Measurements from ENCODE around the gene TNFAIP8L3. TPM values are rescaled to one million over a fixed set of nuclear protein-coding genes. Genes with fewer than 3 reads are reported as not detected.

The TNFAIP8L3 gene
- total and polyA plus RNA-seq, 8 donors: 0.58 to 12.5 (median 5.9) TPM; not detected in 1

DNA sequence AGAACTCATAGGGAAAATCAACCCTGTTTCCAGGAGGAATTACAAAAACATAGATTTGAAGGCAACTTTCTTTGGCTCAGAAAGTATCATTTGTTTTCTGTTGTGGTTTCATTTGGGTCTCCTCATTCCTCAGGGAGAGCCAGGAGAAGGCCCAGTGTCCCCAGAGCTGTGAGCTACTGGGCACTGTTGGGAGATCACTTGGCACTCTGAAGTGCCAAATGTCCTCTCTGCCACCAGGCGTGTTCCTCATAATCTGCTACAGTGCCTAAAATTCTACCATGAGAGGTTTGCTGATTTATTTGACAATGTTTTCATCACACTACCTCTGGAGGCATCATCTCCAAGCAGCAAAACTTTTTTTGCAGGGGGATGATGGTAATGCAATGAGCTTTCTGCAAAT, 17.4 kb upstream of the TNFAIP8L3 start:
- Histone ChIP-seq H3K9me3 (no peaks in the 10 kb centered on the region), H3K4me1 (no peaks in the 10 kb centered on the region), H3K27me3 (no peaks in the 10 kb centered on the region), H3K4me3 (no peak overlapping the region), H3K27ac (no peak overlapping the region), H3K36me3 (no peaks in the 10 kb centered on the region)
- intact Hi-C loops (cut with DNase I; ENCODE audit: low total_unique reads): no loop called here
- TF ChIP-seq EP300 (IDR thresholded peaks at IDR 0.05): no peak
- WGBS, 5 donors: 85 to 100% (median 91%) methylated on average over 1 of the region's 1 CpG
- DNase-seq: no peak

DNA sequence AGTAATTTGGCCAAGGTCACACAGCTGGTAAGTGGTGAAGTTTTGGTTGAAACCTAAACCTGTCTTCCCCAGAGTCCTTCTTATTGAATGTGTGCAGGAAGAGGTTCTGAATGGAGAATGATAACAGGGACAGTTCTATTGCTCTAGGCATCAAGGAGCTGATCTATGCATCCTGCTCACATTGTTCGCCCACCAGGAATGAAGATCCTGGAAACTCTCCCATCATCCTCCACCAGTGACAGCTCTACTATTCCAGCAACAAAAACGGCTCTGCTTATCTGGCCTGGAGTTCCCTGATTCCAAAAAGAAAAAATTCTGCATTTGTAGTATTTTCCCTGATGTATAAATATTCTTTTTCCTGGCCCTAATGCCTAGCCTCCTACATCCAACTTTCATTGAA, 16.4 kb upstream of the TNFAIP8L3 start:
- no peaks in the 10 kb centered on the region for H3K4me1 ChIP-seq
- H3K27ac ChIP-seq: no peak overlapping the region
- intact Hi-C loops (cut with DNase I; ENCODE audit: low total_unique reads): no loop called here
- WGBS, 5 donors: 63 to 88% (median 71%) methylated on average over 2 of the region's 2 CpGs
- H3K36me3 ChIP-seq: no peaks in the 10 kb centered on the region
- DNase-seq: no peak
- H3K4me3 ChIP-seq: no peak overlapping the region
- no peak for TF ChIP-seq POLR2A (IDR thresholded peaks at IDR 0.05)
- TF ChIP-seq POLR2AphosphoS5 (IDR thresholded peaks at IDR 0.05): no peak
- no peak for TF ChIP-seq EP300 (IDR thresholded peaks at IDR 0.05)
- TF ChIP-seq, protein P1, sequence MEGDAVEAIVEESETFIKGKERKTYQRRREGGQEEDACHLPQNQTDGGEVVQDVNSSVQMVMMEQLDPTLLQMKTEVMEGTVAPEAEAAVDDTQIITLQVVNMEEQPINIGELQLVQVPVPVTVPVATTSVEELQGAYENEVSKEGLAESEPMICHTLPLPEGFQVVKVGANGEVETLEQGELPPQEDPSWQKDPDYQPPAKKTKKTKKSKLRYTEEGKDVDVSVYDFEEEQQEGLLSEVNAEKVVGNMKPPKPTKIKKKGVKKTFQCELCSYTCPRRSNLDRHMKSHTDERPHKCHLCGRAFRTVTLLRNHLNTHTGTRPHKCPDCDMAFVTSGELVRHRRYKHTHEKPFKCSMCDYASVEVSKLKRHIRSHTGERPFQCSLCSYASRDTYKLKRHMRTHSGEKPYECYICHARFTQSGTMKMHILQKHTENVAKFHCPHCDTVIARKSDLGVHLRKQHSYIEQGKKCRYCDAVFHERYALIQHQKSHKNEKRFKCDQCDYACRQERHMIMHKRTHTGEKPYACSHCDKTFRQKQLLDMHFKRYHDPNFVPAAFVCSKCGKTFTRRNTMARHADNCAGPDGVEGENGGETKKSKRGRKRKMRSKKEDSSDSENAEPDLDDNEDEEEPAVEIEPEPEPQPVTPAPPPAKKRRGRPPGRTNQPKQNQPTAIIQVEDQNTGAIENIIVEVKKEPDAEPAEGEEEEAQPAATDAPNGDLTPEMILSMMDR (IDR thresholded peaks at IDR 0.05): no peak
- no peaks in the 10 kb centered on the region for H3K9me3 ChIP-seq
- no peaks in the 10 kb centered on the region for H3K27me3 ChIP-seq

DNA sequence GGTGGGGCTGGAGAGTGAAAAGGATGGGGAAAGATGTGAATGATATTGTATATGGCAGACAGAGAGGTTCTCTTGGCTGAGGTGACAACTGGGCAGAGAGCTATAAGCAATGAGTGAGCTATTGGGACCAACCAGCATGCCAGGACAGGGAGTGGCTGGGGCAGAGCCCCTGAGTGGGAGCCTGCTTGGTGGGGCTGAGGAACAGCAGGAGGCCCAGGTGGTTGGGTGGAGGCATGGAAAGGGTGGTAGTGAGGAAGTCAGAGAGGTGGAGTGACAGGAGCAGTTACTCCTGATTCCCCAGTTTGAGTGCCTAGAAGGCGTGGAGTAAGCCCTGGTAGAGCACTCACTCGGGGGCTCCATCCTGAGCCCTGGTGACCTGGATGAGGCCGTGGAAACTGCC, 15.5 kb upstream of the TNFAIP8L3 start:
- 87 to 94% (median 89%) methylated on average over 3 of the region's 3 CpGs for WGBS, 5 donors
- Histone ChIP-seq H3K9me3 (no peaks in the 10 kb centered on the region), H3K4me3 (no peak overlapping the region), H3K4me1 (no peaks in the 10 kb centered on the region), H3K36me3 (no peaks in the 10 kb centered on the region), H3K27me3 (no peaks in the 10 kb centered on the region), H3K27ac (peak overlapping the region in 3 of 5 donors; percentile 61 to 74 (median 69))
- no peak for TF ChIP-seq POLR2AphosphoS5 (IDR thresholded peaks at IDR 0.05)
- TF ChIP-seq, protein P1 (IDR thresholded peaks at IDR 0.05): no peak
- no peak for TF ChIP-seq EP300 (IDR thresholded peaks at IDR 0.05)
- no peak for TF ChIP-seq POLR2A (IDR thresholded peaks at IDR 0.05)
- intact Hi-C loops (cut with DNase I; ENCODE audit: low total_unique reads): no loop called here
- no peak for DNase-seq

DNA sequence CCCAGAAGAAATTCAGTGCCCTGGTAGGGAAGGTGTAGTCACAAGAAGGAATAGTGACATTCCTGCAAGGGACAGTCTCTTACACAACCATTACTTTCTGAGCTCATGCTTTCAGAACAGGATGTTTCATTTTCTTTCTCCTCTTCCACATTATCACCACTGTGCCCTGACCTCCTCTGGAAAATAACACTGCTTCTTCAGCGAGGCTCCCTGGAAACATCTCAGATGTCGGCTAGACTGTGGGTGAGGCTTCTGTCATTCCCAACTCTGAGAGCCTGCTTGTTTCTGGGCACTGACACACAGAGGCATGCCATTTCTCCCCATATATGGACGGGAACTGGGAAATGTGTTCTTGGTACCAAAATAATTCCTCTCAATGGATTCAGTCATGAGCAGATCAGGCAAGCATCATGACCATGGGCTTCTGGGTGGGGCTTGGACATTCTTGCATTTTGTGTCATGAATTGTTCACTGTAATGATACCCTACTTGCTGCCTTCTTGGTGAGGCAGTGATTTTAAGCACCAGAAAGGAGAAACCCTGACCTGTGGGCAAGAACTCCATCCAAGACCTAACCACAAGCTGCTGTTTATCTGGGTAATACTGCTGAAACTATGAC, 14.3 kb upstream of the TNFAIP8L3 start:
- WGBS, 5 donors: 27 to 63% (median 57%) methylated on average over 3 of the region's 3 CpGs
- Histone ChIP-seq H3K36me3 (no peaks in the 10 kb centered on the region), H3K9me3 (no peaks in the 10 kb centered on the region), H3K27me3 (peaks cover 0 to 6% (median 0%) of the 10 kb centered on the region in 3 donors), H3K4me1 (peaks cover 0 to 4% (median 0%) of the 10 kb centered on the region in 4 donors), H3K27ac (peak overlapping the region in 4 of 5 donors; percentile 61 to 74 (median 70)), H3K4me3 (no peak overlapping the region)
- TF ChIP-seq POLR2A (IDR thresholded peaks at IDR 0.05): no peak
- peak in 1 of 3 donors; percentile 35 for TF ChIP-seq POLR2AphosphoS5 (IDR thresholded peaks at IDR 0.05)
- intact Hi-C loops (cut with DNase I; ENCODE audit: low total_unique reads): no loop called here
- DNase-seq: no peak

DNA sequence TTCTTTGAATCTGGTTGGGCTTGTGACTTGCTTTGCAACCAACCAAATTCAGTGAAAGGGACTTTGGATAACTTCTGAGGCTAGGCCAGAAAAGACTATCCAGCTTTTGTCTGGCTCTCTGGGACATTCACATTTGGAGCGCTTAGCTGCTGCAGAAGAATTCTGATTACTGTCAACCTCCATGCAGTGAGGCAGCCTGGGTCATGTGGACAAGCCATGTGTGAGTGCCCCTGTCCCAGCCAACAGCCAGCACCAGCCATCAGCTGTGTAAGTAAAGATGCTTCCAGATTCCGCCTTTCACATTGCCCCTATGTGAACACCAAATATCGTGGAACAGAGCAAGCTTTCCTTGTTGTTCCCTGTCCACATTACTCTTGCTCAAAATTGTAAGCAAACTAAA, 12.9 kb upstream of the TNFAIP8L3 start:
- peak overlapping the region in 2 of 5 donors; percentile 70 to 74 for H3K27ac ChIP-seq
- 94 to 96% (median 96%) methylated on average over 3 of the region's 3 CpGs for WGBS, 5 donors
- DNase-seq: no peak
- intact Hi-C loops (cut with DNase I; ENCODE audit: low total_unique reads): no loop called here
- H3K9me3 ChIP-seq: no peaks in the 10 kb centered on the region
- TF ChIP-seq POLR2AphosphoS5 (IDR thresholded peaks at IDR 0.05): no peak
- no peak for TF ChIP-seq POLR2A (IDR thresholded peaks at IDR 0.05)
- TF ChIP-seq, protein P1 (IDR thresholded peaks at IDR 0.05): no peak
- no peak for TF ChIP-seq EP300 (IDR thresholded peaks at IDR 0.05)
- no peaks in the 10 kb centered on the region for H3K36me3 ChIP-seq
- H3K4me3 ChIP-seq: no peak overlapping the region
- H3K27me3 ChIP-seq: peaks cover 0 to 6% (median 0%) of the 10 kb centered on the region in 3 donors
- H3K4me1 ChIP-seq: peaks cover 0 to 7% (median 0%) of the 10 kb centered on the region in 4 donors
